HG03103 (cell line): ENCODE data around the gene CEMIP2.

Experiments
- ATAC-seq: cut with Tn5 transposase; IDR thresholded peaks from one replicate; pipeline ENCODE4 v1.9.1; 2021; ENCODE audit warnings: low read depth; ENCODE audit not compliant: unreplicated experiment

CEMIP2 gene

GRCh38 chr9:71652480-71652879 lies 115.8 kb downstream of the CEMIP2 start:
- ATAC-seq, result no peak

DNA sequence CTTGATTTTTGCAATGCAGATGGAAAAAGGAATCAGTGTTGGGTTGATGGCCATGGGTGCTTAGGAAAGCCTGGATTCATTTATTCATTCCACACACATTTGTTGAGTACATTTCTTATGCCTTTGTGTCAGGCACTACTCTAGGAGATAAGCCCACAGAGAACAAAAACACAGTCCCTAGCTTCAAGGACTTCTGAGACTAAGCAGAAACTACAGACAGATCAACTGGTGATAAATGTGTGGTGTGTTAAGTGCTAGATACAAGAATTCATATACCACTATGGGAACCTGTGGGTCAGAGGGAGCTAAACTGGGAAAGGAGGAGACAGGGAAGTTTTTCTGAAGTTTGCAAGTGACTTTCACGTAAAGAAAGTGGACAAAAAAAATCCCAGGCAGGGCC lies 119.9 kb downstream of the CEMIP2 start:
- ATAC-seq, result no peak

GRCh38 chr9:71647094-71647591 lies 121.2 kb downstream of the CEMIP2 start:
- no peak for ATAC-seq

DNA sequence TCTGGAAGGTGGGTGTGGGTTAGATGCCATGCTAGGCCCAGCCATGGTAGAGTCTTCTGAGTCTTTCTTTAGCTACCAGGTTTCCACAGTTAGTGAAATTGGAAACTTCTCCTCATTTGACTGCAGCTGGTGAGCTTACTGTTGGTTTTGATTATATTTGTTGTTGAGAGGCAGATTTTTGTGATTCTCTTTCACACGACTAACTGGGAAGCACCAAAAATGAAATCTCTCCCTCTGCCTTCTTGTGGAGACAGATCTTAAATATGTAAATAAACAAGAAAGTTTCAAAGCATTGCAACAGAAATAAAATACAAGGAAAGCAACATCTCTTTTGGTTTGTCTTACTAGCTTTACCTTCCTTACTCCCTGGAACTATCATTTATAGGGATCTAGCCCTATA lies 122.2 kb downstream of the CEMIP2 start:
- ATAC-seq, result no peak

- ATAC-seq, result no peak
Observed at GRCh38 chr9:71644819-71645362, 123.4 kb downstream of the CEMIP2 start.

- no peak for ATAC-seq
Observed at GRCh38 chr9:71643330-71643729, 125.0 kb downstream of the CEMIP2 start.

DNA sequence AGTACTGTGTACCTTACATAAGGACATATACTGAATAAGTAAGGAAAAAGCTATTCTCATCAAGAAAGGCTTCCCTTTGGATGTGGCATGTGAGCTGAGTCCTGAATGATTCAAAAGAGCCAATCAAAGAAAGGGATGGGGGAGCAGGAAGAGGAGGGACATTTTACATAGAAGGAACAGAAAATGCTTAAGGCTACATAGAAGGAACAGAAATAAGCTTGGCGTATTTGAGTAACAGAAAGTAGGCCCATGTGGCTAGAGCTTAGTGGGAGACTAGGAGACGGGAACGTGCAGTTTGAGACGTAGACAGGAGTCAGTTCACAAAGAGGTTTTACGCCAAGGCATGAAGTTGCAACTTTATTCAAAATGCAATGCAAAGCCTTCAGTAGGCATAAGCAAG lies 126.3 kb downstream of the CEMIP2 start:
- no peak for ATAC-seq

- no peak for ATAC-seq
Observed at GRCh38 chr9:71638627-71639026, 129.7 kb downstream of the CEMIP2 start.

DNA sequence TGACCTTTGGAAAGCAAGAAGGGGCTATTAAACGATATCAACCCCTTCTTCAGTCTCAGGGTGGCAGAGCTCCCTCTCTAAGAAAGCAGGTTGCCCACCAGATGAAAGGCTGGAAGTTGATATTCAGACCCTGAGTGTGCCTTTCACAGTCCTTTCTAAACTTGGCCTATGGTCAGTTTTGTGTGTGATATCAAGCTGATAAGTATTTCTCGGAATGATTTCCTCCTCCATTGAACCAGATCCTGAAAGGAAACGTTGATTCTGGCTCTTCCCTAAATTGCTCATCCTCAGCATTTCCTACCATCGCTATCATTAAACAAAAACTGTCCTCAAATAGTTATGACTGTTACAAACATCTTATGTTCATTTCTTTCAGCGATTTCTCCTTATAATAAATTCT lies 130.4 kb downstream of the CEMIP2 start:
- ATAC-seq, result no peak

DNA sequence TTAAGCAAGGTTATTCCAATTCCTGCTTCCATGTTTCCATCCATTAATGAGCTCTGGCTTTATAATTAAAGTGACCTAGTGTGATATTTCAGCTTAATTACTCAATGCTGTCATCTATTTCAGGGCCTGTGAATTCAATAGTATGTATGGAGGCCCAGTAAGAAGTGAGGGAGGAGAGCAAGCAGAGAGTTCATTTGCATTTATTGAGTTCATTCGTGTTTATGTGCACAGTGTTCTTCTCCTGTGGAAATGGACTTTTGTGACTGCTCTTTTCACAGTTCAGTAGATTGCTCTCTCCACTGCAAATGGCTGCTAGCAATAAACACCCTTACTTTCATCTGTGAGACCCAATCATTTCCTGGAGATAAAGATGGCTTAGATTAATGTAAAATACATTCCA lies 130.9 kb downstream of the CEMIP2 start:
- ATAC-seq, result no peak

DNA sequence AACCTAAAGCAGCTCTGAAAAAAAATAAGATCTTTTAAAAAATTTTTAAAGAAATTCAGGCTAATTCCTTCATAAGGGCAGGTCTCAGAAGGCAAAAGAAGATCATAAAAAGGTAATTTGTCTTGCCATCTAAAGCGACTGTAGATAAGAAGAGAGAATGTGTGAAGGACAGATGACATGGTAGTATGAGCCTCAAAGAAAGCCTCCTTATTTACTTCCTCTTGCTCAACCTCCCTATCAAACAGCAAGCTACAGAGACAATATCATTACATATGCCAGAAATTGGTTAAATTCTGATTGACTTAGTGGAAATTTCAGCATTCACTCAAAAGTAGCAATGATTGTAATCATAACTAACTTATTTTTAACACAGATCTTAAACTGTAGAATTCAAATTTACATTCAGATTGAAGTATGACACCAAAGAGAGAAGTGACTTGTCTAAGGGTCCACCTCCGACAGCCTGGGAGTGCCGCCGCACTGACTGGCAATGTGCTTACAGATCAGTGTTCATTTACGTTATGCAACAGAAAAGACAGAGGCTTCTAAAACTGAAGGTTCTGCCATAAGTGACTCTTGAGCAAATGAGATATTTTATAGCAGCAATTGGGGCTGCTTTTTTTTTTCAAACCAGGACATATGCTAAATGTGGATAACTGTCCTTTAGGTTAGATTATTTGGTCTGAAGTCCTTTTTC lies 132.0 kb downstream of the CEMIP2 start:
- ATAC-seq, result no peak

- ATAC-seq, result no peak
Observed at GRCh38 chr9:71634752-71635151, 133.6 kb downstream of the CEMIP2 start.
